ENCODE data around the gene XPR1.

Gene XPR1

DNA sequence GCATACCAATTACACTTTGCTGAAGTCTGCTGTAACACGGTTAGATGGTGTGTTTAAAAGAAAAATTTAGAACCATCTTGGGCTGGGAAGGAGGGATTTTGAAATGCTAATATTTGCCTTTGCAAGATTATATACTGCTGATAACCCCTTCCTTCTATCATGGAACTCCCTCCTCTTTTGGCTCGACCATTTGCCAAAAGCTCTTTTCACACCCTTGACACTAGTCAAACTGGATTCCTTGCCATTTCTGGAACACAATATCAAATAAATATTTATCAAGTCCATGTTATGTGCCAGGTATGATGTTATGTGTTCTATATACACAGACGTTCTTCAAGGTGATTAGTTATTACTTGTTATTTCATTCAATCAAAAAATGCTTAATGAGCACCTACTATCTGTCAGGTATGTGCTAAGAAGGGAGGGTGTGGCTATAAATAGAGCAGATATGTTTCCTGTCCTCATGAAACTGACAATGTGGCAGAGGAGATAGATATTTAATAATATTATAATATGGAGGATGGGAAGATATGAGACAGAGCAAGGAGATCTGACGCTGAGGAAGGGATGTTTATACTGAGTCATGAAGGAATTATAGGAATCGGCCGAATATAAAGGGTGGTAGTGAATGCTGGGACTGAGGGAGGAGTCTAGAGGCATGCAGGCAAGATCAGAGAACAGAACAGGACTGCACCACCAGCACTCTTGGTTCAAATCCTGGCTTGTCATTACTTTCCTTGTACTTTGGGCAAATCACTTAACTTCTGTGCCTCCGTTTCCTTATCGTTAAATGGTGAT lies 16.1 kb upstream of the XPR1 start:
- no peak for DNase-seq

DNA sequence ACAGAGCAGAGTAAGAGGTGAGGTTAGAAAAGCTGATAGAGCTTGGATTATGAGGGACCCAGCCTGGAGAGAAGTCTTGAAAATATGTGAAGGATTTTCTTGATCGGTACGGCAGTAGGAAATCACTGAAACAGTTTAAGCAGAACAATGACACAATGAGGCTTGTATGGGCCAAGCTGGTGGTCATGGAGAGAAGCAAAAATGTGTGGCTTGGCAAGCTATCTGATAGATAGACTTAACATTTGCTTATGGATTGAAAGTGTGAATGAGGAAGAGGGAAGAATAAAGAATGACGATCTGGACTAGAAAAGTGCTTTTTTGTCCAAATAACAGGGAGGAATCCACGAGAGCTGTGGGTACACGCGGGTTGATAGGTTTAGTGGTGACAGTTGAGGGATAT lies 15.4 kb upstream of the XPR1 start:
- DNase-seq = no peak

GRCh38 chr1:180617774-180618395 lies 13.9 kb upstream of the XPR1 start:
- no peak for DNase-seq

- DNase-seq = no peak
Measured at GRCh38 chr1:180620581-180620980, 11.2 kb upstream of the XPR1 start.

DNA sequence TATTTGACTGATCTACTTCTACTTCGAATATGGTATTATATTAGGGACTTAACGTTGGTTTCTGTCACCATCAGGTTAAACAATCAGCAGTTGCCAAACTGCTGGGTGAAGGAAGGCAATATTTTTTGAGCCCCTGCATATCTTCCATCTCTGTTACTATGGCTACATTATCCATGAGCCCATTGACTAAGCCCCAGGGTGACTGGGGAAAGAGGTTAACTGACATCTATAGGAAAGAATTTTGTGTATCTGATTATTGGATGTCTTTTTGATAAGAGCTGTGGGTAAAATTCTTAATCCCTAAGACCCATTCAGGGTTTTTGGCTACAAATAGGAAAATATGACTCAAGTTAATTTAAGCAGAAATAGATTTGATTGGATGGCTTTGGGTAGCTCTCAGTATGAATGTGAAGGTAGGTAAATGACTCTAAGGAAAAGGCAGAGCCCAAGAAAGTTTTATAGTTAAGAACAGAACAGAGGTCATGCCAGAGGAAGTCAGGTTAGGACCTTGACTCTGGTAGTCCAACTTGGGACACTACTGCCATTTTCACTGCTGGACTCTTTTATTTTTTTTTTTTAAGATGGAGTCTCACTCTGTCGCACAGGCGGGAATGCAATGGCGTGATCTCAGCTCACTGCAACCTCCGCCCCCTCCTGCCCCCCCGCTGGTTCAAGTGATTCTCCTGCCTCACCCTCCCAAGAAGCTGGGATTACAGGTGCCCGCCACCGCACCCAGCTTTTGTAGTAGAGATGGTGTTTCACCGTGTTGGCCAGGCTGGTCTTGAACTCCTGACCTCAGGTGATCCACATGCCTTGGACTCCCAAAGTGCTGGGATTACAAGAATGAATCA lies 8.9 kb upstream of the XPR1 start:
- DNase-seq = no peak

GRCh38 chr1:180623579-180624347 lies 8.1 kb upstream of the XPR1 start:
- DNase-seq = no peak

- no peak for DNase-seq
Measured at GRCh38 chr1:180626711-180627110, 5.1 kb upstream of the XPR1 start.

GRCh38 chr1:180627411-180627810 lies 4.4 kb upstream of the XPR1 start:
- no peak for DNase-seq

DNA sequence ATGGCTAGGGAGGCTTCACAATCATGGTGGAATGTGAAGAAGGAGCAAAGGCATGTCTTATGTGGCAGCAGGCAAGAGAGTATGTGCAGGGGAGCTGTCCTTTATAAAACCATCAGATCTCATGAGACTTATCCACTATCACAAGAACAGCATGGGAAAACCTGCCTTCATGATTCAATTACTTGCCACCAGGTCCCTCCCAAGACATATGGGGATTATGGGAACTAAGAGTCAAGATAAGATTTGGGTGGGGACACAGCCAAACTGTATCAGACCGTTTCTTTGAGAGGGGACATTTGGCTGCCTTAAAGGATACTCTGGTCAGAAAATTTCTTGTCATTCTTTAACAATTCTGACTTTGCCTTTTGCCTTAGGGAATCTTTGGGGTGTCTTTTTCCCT lies 3.2 kb upstream of the XPR1 start:
- no peak for DNase-seq

DNA sequence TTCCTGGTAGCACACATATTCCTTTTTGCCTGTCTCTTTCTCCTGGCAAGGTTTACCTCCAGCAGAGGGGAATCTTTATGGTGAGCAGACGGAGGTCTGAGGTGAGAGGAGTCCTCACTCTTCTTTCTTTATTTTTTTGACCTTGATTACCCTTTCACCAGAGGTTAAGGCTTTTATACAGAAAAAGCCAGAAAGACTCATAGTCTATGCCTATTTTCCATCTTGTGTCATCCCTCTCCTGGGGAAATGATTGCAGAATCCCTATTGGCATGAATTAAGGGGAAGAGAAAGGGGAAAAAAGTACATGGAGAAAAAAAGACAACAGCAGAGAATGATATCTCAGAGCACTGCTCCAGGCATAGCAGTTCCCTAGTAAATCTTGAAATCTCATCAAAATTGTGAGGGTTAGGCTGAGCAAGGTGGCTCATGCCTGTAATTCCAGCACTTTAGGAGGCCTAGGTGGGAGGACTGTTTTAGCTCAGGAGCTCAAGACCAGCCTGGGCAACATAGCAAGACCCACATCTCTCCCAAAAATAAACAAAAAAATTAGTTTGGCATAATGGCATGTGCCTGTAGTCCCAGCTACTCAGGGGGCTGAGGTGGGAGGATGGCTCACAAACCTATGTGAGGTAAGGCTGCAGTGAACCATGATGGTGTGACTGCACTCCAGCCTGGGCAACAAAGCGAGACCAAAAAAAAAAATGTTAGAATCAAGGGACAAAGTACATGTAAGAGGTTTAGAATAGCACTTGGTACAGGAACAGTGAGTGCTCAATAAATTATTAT lies 1.2 kb upstream of the XPR1 start:
- no peak for DNase-seq

- DNase-seq = no peak
Measured at GRCh38 chr1:180631194-180631765, 542 bp upstream of the XPR1 start.

DNA sequence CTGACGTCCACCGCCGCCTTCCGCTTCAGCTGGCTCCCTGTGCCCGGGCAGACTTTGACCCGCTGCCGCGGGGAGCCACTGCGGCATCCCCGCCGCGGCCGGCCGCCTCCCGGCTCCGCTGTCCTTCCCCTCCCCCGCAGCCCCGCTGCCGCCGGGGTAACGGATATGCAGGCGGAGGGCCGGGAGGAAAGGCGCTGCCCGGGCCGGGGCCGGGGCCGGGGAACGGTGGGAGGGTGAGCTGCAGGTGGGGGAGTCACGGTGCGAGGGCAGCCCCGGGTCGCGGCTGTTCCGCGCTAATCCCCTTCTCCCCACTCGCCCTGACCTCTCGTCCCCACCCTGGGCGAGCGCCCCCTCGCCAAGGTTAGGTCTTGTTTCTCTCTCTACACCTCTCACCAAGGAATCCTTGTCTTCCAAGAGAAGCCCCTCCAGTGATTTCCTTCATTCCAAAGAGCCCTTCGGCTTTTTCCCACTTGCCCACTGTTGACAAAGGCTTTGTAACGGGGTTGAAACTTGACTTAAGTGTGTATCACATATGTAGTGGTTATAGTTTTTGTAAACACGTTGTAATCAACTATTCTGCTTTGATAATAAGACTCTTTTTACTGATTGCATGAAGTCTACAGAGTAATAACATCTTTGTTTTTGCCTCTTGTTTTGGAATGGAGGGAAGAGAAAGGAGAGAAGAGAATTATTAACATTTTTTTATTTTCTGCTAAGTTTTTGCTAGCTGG lies 669 bp downstream of the XPR1 start:
- DNase-seq = peak; percentile 70

- DNase-seq = no peak
Measured at GRCh38 chr1:180633057-180634056, 1.5 kb downstream of the XPR1 start.

GRCh38 chr1:180636138-180636537 lies 4.3 kb downstream of the XPR1 start:
- DNase-seq = no peak

DNA sequence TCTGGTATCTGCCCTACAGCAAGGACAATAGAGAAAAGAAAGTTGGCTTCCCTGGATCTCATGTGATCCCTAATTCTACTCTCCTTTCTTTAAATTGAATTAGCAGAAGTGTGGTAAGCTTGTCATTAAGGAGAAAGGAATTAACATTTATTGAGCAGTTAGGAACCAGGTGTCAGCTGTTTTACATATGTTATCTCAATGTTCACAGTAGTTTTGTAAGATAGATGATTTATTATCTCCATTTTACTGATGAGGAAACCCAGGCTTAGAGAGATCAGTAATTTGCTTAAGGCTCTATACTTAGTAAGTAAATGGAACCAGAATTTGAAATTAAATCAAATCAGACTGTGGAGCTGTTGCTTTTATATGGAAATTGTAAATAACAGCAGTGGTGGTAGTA lies 8.0 kb downstream of the XPR1 start:
- DNase-seq = no peak

DNA sequence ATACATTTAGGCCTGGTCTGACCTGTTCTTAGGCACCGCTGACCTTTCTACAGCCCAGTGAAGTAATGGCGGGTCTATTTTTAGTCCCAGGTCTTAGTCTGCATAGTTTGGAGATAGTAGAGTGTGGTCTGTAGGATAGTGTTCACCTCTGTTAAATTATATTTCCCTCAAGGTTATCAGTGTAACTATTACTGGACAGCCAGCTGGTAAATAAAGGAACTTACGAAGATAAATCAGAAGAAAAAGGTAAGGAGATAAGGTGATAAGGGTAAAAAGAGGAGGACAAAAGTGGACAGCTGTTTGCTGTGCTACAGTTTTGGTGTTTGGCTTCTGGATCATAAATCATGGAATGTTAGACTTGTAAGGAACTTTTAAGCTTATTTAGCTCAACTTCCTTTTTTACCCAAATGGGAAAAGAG lies 8.7 kb downstream of the XPR1 start:
- no peak for DNase-seq

- DNase-seq = no peak
Measured at GRCh38 chr1:180641662-180642061, 9.8 kb downstream of the XPR1 start.

DNA sequence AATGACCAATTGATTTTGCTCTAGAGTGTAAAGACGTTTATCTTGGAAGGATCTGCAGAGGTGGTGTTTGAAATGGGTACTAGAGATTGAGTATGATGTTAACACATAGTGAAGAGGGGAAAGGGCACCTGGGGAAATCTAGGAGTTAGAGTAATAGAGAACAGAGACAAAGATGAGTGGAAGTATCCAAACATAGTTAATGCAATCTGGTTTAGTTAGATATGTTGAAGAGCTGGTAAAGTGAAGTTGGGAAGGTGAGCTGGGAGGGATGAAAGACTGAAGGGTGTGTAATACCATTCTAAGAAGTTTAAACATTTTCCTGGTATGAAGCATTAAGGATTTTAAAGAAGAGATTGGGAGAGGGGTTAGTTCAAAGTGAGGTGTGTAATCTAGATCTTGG lies 11.0 kb downstream of the XPR1 start:
- DNase-seq = no peak

- DNase-seq = no peak
Measured at GRCh38 chr1:180643693-180644092, 11.9 kb downstream of the XPR1 start.

All from NK-92 treated with Interleukin-12 subunit alpha and Interleukin-12 subunit beta, amount 100 ng/mL, for 24 hours (cell line).